ENCODE data around the gene IL21.

- TF ChIP-seq POLR2A (IDR thresholded peaks at IDR 0.05), result no peak
- TF ChIP-seq, protein P1, sequence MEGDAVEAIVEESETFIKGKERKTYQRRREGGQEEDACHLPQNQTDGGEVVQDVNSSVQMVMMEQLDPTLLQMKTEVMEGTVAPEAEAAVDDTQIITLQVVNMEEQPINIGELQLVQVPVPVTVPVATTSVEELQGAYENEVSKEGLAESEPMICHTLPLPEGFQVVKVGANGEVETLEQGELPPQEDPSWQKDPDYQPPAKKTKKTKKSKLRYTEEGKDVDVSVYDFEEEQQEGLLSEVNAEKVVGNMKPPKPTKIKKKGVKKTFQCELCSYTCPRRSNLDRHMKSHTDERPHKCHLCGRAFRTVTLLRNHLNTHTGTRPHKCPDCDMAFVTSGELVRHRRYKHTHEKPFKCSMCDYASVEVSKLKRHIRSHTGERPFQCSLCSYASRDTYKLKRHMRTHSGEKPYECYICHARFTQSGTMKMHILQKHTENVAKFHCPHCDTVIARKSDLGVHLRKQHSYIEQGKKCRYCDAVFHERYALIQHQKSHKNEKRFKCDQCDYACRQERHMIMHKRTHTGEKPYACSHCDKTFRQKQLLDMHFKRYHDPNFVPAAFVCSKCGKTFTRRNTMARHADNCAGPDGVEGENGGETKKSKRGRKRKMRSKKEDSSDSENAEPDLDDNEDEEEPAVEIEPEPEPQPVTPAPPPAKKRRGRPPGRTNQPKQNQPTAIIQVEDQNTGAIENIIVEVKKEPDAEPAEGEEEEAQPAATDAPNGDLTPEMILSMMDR (IDR thresholded peaks at IDR 0.05 in 8 of 11, conservative IDR thresholded peaks at IDR 0.05 in 3 of 11), result no peak
These were observed 29.7 kb downstream of the IL21 start for GRCh38 chr4:122591196-122591595.

All from spleen (tissue), 7 donors.